ENCODE measurements around the gene AKAP13.

Gene AKAP13

DNA sequence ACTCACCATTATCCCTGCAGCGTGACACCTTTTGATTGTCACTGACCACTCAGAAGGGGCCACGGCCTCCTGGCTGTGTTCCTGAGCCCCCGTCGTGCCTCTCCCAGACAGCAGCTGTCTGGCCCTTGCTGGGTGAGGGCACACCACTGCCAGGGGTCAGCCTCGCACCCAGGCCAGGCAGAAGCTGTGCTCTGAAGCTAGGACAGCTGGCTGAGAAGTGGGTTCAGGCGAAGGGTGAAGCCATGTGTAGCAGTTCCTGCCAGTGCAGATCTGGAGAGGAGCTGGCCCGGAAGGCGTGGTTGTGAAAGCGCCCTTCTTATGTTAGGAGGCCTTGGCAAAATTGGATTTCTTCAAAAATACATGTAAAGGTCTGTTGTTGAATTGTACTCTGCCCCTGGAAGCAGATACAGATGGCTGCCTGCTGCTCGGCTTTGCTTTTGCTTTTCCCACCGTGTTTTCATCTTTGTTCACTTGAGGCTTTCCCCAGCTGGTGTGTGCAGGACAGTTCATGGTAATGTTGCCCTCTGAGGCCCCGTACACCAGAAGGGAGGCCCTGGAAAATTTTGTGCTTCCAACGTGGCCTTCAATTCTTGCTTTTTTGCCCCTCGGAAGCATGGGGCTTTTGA is 365.2 kb downstream of the AKAP13 start:
- H3K27me3 ChIP-seq (ENCODE audit: low read depth, low read length): no peaks in the 10 kb centered on the region
- no peaks in the 10 kb centered on the region for H3K9me3 ChIP-seq (ENCODE audit: insufficient read depth, low read length)
- H3K79me2 ChIP-seq (ENCODE audit: low read length): no peaks in the 10 kb centered on the region
- no peak overlapping the region for H3K27ac ChIP-seq (ENCODE audit: low read length)
- no peak overlapping the region for H3K4me2 ChIP-seq (ENCODE audit: low read length)
- H3K36me3 ChIP-seq (replicated peaks; ENCODE audit: low read depth, low read length): peaks cover 72% of the 10 kb centered on the region
- no peak overlapping the region for H3K4me3 ChIP-seq (ENCODE audit: low read length)
- TF ChIP-seq CTCF (IDR thresholded peaks at IDR 0.05; ENCODE audit: low read depth, low read length) (no peak), EZH2phosphoT487 (IDR thresholded peaks at IDR 0.05; ENCODE audit: low read depth) (no peak)
- peaks cover 9% of the 10 kb centered on the region; the same call in 1 of the 2 replicates for H4K20me1 ChIP-seq (ENCODE audit: insufficient read depth, low read length)
- H3K9ac ChIP-seq (ENCODE audit: low read length): no peak overlapping the region
- H3K4me1 ChIP-seq (ENCODE audit: low read length): no peaks in the 10 kb centered on the region
- H2AFZ ChIP-seq (ENCODE audit: low read depth, low read length): no peak overlapping the region

GRCh38 chr15:85746641-85747040 is 366.2 kb downstream of the AKAP13 start:
- Histone ChIP-seq H4K20me1 (ENCODE audit: insufficient read depth, low read length) (peaks cover 9% of the 10 kb centered on the region; the same call in 1 of the 2 replicates), H3K36me3 (replicated peaks; ENCODE audit: low read depth, low read length) (peaks cover 65% of the 10 kb centered on the region), H3K27me3 (ENCODE audit: low read depth, low read length) (no peaks in the 10 kb centered on the region)

GRCh38 chr15:85748176-85748575 is 367.8 kb downstream of the AKAP13 start:
- Histone ChIP-seq H3K4me3 (ENCODE audit: low read length) (no peak overlapping the region), H3K79me2 (ENCODE audit: low read length) (no peaks in the 10 kb centered on the region), H3K36me3 (replicated peaks; ENCODE audit: low read depth, low read length) (peaks cover 53% of the 10 kb centered on the region), H3K9ac (ENCODE audit: low read length) (no peak overlapping the region), H3K9me3 (ENCODE audit: insufficient read depth, low read length) (no peaks in the 10 kb centered on the region), H3K4me1 (ENCODE audit: low read length) (no peaks in the 10 kb centered on the region), H3K4me2 (ENCODE audit: low read length) (no peak overlapping the region), H4K20me1 (ENCODE audit: insufficient read depth, low read length) (no peaks in the 10 kb centered on the region; the same call in 1 of the 2 replicates), H3K27me3 (ENCODE audit: low read depth, low read length) (no peaks in the 10 kb centered on the region), H3K27ac (ENCODE audit: low read length) (no peak overlapping the region), H2AFZ (ENCODE audit: low read depth, low read length) (no peak overlapping the region)
- TF ChIP-seq EZH2phosphoT487 (IDR thresholded peaks at IDR 0.05; ENCODE audit: low read depth) (no peak), CTCF (IDR thresholded peaks at IDR 0.05; ENCODE audit: low read depth, low read length) (no peak)

More at GRCh38 chr15:85746641-85747040, 366.2 kb downstream of the AKAP13 start:
- Histone ChIP-seq H2AFZ (ENCODE audit: low read depth, low read length) (no peak overlapping the region), H3K27ac (ENCODE audit: low read length) (no peak overlapping the region), H3K9ac (ENCODE audit: low read length) (no peak overlapping the region), H3K4me1 (ENCODE audit: low read length) (no peaks in the 10 kb centered on the region), H3K9me3 (ENCODE audit: insufficient read depth, low read length) (no peaks in the 10 kb centered on the region), H3K4me2 (ENCODE audit: low read length) (no peak overlapping the region), H3K79me2 (ENCODE audit: low read length) (no peaks in the 10 kb centered on the region), H3K4me3 (ENCODE audit: low read length) (no peak overlapping the region)
- no peak for TF ChIP-seq EZH2phosphoT487 (IDR thresholded peaks at IDR 0.05; ENCODE audit: low read depth)
- no peak for TF ChIP-seq CTCF (IDR thresholded peaks at IDR 0.05; ENCODE audit: low read depth, low read length)

DNA sequence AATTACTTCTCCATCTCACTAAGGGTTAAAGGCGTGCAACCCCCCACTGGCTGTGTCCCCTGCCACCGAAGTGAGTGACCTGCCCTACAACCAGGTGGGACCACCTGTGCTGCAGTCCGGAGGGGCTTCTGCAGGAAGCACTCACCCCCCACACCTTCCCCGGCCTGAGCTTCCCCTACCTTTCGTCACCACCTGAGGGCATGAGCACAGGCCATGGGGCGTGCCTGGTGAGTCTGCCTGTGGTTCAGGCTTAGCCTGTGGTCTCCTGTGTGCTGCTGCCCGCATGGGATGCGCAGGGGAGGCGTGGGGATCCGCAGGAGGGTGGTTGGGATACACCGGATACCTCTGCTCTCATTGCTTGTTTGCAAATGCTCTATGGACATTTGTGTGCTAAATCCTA is 368.3 kb downstream of the AKAP13 start:
- Histone ChIP-seq H3K36me3 (replicated peaks; ENCODE audit: low read depth, low read length) (peaks cover 47% of the 10 kb centered on the region), H2AFZ (ENCODE audit: low read depth, low read length) (no peak overlapping the region), H3K4me2 (ENCODE audit: low read length) (no peak overlapping the region), H3K9me3 (ENCODE audit: insufficient read depth, low read length) (no peaks in the 10 kb centered on the region), H3K9ac (ENCODE audit: low read length) (no peak overlapping the region), H3K27me3 (ENCODE audit: low read depth, low read length) (no peaks in the 10 kb centered on the region), H3K4me3 (ENCODE audit: low read length) (no peak overlapping the region), H3K79me2 (ENCODE audit: low read length) (no peaks in the 10 kb centered on the region), H4K20me1 (ENCODE audit: insufficient read depth, low read length) (no peaks in the 10 kb centered on the region; the same call in 1 of the 2 replicates), H3K4me1 (ENCODE audit: low read length) (no peaks in the 10 kb centered on the region), H3K27ac (ENCODE audit: low read length) (no peak overlapping the region)
- no peak for TF ChIP-seq EZH2phosphoT487 (IDR thresholded peaks at IDR 0.05; ENCODE audit: low read depth)
- no peak for TF ChIP-seq CTCF (IDR thresholded peaks at IDR 0.05; ENCODE audit: low read depth, low read length)

Data from OCI-LY3 (cell line).